CD4-positive, alpha-beta T cell treated with Interleukin-17A for 1 hour (primary cell): ENCODE measurements around the gene THAP2.
A peak's percentile ranks its signal among the peaks of the same experiment; 100 is the strongest.
"Not testable (repeated sequence)": the region's sequence is repeated elsewhere in the genome, so short reads cannot be mapped to it uniquely, and the experiment has no call there.

Experiments used
- DNase-seq: peaks from one replicate; pipeline ENCODE4 v3.0.0-alpha.2; 2020

Gene THAP2

DNA sequence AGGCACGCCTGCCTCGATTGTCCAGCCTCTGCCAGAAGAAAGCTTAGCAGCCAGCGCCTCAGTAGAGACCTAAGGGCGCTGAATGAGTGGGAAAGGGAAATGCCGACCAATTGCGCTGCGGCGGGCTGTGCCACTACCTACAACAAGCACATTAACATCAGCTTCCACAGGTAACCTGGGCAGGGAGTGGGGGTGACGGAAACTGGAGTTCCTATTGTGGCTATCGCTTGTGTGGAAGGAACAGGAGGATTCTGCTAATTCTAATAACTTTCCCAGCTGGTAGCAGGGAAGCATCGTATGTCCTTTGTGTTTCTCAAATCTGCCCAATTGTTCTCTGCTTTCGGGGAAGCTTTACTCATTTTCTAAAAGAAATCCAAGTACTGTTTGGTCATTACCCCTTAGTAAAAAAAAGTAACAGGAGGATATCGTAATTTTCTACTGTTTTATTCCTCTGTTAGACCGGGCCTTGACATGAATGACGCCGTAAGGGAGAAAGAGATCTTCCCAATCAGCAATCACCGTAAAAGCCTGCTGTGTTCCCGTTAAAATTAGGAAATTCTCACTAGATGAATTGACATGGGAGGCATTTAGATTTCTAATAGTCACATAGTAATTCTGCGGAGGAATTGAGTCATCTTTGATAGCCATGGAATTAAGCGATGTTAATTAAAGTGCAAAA is 449 bp downstream of the THAP2 start:
- no peak for DNase-seq

DNA sequence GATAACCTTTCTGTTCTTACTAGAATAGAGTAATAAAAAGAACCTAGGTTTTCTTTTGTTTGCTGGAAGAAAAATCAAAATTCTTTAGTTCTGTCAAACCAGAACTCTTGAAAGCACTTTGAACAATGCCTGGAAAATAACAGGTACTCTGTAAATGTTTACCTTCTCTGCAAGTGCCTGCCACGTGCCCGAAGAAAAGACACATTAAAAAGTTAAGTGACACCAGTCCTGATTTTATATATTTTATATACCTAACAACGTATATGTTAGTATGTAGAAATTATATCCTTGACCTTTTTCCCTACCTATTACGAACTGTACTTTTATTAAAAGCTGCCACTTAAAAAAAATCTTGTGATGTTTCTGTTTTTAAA is 976 bp downstream of the THAP2 start:
- no peak for DNase-seq

- no peak for DNase-seq
Measured at GRCh38 chr12:71666259-71666658, 2.2 kb downstream of the THAP2 start.

DNA sequence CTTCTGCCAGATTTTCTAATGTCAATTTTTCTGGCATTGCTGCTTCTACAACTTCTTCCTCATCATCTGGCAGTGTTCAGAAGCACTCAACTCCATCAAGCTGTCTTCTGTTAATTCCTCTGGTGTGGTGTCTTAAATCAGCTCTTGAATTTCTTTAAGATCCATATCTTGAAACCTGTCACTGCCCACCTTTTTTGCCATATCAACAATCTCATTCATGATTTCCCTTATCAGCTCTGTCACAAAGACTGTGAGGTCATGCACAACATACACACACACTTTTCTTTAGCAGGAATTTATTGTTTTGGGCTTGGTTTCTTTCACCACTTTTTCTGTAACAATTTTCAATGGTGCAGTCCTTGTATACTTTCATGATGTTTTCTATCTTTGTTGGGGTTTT is 7.2 kb downstream of the THAP2 start:
- no peak for DNase-seq

GRCh38 chr12:71671816-71672215 is 7.7 kb downstream of the THAP2 start:
- no peak for DNase-seq

- no peak for DNase-seq
Measured at GRCh38 chr12:71682466-71682865, 18.4 kb downstream of the THAP2 start.

- no peak for DNase-seq
Measured at GRCh38 chr12:71683633-71684032, 19.5 kb downstream of the THAP2 start.

- DNase-seq: peak; percentile 57
Measured at GRCh38 chr12:71684081-71684480, 20.0 kb downstream of the THAP2 start.

- no peak for DNase-seq
Measured at GRCh38 chr12:71685312-71685906, 21.3 kb downstream of the THAP2 start.

GRCh38 chr12:71685914-71686657 is 22.0 kb downstream of the THAP2 start, which contains the start of gene TMEM19:
Gene TMEM19 (plus strand): TSS chr12:71686082. CDS start chr12:71686681, 599 bp downstream.
- DNase-seq: peak; percentile 82

DNA sequence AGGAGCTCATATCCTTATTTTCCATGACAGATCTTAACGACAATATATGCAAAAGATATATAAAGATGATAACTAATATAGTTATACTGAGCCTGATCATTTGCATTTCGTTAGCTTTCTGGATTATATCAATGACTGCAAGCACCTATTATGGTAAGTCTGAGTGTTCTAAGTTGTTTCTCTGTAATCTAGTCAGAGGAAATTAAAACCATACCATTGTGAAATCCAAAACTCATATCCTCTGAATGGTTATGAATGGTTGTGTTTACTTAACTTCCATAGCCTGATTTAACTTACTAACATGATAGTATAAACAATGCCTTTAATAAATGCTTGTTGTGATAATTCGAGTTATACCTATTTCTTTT is 22.5 kb downstream of the THAP2 start:
- no peak for DNase-seq

DNA sequence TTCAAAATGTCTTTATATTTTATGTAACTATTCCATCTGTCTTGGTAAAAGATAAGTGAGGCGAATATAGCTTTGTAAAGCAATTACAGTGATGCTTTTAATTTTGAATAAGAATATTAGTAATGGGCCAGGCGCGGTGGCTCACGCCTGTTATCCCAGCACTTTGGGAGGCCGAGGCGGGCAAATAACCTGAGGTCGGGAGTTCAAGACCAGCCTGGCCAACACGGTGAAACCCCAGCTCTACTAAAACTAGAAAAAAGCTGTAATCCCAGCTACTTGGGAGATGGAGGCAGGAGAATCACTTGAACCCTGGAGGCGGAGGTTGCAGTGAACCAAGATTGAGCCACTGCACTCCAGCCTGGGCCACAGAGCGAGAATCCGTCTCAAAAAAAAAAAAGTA is 23.1 kb downstream of the THAP2 start:
- DNase-seq: not testable (repeated sequence)

DNA sequence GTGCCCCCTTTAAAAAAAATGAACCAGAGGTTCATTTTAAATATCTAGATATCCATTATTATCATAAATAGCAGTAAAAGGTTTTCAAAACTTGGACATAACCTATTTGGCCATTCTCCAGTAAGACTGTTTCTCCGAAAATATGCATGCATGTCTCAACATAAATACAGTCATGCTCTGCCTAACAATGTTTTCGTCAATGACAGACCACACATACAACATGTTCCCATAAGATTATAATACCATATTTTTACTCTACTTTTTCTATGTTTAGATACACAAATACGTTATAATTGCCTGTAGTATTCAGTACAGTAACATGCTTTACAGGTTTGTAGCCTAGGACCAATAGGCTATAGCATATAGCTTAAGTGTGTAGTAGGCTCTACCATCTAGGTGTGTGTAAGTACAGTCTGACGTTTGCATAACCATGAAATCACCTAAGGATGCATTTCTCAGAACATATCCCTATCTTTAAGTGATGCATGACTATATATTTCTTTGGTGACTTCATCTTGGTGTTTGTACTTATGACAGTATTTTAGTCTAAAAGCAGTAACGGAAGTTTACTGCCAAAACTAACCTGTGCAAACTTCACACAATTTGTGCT is 25.0 kb downstream of the THAP2 start:
- no peak for DNase-seq

DNA sequence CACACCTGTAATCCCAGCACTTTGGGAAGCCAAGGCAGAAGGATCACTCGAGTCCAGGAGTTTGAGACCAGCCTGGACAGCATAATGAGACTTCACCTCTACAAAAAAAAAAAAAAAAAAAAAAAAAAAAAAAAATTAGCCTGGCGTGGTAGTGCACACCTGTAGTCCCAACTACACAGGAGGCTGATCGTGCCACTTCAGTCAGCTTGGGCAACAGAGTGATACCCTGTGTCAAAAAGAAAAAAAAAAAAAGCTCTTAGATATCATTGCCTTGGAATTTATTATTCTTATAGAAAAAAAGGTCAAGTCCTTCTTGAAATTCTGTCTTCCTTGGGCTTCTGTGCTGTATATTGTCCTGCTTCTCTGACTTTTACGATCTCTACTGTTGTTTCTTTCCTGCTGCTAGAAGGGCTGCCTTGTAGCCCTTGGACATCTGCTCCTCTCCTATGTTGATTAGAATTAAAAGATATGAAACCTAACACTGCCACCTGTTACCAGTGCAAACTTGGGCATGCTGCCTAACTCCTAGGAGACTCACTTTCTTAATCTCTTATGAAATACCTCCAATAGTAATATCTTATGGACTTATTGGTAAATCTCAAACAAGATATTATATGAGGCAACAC is 27.5 kb downstream of the THAP2 start:
- DNase-seq: no peak

GRCh38 chr12:71693126-71693525 is 29.0 kb downstream of the THAP2 start:
- DNase-seq: no peak

- DNase-seq: not testable (repeated sequence)
Measured at GRCh38 chr12:71693651-71694050, 29.6 kb downstream of the THAP2 start.

- no peak for DNase-seq
Measured at GRCh38 chr12:71694099-71694820, 30.2 kb downstream of the THAP2 start.

DNA sequence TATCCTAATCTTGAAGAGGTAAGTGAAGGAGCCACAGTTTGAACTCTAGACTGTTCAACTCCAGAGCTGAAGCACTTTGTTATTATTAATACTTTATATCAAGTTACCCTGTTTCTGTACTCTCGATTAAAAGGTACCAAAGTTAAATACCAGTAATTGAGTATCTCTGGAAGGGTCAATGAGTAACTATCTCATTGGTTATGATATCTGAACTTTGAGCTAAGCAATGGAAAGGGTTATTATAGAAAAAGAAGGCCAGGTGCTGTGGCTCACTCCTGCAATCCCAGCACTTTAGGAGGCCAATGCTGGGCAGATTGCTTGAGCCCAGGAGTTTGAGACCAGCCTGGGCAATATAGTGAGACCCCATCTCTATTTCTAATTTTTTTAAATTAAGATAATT is 31.7 kb downstream of the THAP2 start:
- no peak for DNase-seq

DNA sequence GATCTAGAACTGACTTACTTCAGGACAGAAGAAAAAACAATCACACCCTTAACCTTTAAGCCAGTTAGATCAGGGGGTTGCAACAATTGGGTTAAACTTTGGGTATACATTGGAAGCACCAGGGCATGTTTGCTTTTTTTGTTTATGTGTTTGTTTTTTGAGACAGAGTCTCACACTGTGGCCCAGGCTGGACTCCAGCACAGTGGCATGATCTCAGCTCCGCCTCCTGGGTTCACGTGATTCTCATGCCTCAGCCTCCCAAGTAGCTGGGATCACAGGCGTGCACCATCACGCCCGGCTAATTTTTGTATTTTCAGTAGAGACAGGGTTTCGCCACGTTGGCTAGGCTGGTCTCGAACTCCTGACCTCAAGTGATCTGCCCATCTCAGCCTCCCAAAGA is 38.1 kb downstream of the THAP2 start:
- not testable (repeated sequence) for DNase-seq

- no peak for DNase-seq
Measured at GRCh38 chr12:71702590-71702989, 38.5 kb downstream of the THAP2 start.

DNA sequence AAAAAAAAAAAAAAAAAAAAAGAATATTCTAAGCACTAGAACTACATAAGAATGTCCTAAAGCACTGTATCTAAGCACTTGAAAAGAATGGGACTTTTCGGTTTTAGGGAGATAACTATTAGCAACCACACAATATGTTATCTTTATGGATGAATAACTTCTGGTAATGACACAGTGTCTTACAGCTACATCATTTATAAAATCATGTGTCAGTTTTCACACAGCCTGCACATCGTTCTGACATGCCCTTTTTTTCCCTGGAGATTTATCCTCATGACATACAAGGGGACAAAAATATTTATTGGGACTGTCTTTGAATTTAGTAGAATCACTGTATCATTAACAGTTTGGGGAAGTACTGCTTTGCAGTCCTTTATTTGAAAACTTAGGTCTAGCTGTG is 39.1 kb downstream of the THAP2 start:
- no peak for DNase-seq

DNA sequence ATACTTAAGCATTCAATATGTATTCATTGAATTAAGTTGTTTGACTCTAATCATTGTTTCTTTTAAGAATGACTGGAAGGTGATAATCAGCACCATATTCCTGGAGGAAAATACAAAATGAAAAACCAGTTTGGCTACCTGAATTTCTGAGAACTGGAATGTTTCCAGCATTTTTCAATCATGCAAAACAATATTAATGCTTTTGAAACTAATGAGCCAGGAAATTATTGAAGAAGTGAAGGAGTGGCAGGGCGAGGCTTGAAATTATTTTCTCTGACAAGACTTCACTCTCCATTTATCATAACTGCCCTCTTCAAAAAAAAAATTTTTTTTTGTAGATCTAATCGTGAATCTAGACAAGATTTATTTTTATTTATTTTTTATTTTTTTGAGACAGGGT is 40.8 kb downstream of the THAP2 start:
- no peak for DNase-seq

- no peak for DNase-seq
Measured at GRCh38 chr12:71708658-71709057, 44.6 kb downstream of the THAP2 start.
